Keratinocyte (primary cell): ENCODE data around the gene GID8. TPM values are rescaled to one million over a fixed set of nuclear protein-coding genes. Genes with fewer than 3 reads are reported as not detected.

Source experiments
- DNase-seq: peaks from one replicate; pipeline ENCODE4 v3.0.0-alpha.2; 2011; ENCODE audit warnings: low read depth, missing footprints, low spot score
- FAIRE-seq: peaks from 2 replicates; lab custom pipeline; 2011; peaks lifted over from hg19 to GRCh38; lab: Jason Lieb, UNC
- H2AFZ ChIP-seq: 2 replicates; pipeline ENCODE4 v1.6.0; 2012; ENCODE audit warnings: low read length, control low read depth, inconsistent platforms; ENCODE audit not compliant: control insufficient read depth
- H3K27ac ChIP-seq: 2 replicates; pipeline ENCODE4 v1.5.1; 2011; ENCODE audit warnings: low read length; ENCODE audit not compliant: control insufficient read depth, insufficient read depth
- H3K27me3 ChIP-seq: 3 replicates; pipeline ENCODE4 v1.6.0; 2011; ENCODE audit warnings: low read length; ENCODE audit not compliant: control insufficient read depth, insufficient read depth; ENCODE audit errors: extremely low read depth
- H3K36me3 ChIP-seq, 2 experiments: 2 replicates in 1 of 2; 3 replicates in 1 of 2; pipeline ENCODE4 v1.5.1; 2011; ENCODE audit warnings: low read length in 2 of 2, mild to moderate bottlenecking in 1 of 2; ENCODE audit not compliant: control insufficient read depth in 2 of 2, insufficient read depth in 2 of 2; ENCODE audit errors: extremely low read depth in 1 of 2
- H3K4me1 ChIP-seq: 3 replicates; pipeline ENCODE4 v1.5.1; 2011; ENCODE audit warnings: low read length; ENCODE audit not compliant: control insufficient read depth, insufficient read depth; ENCODE audit errors: extremely low read depth
- H3K4me2 ChIP-seq: 3 replicates; pipeline ENCODE4 v1.6.0; 2011; ENCODE audit warnings: low read depth, low read length; ENCODE audit not compliant: control insufficient read depth, insufficient read depth; ENCODE audit errors: extremely low read depth
- H3K4me3 ChIP-seq, 3 experiments: fragments of 200-600 bp in 1 of 3; sonication (generic) in 1 of 3; 2 replicates in 2 of 3; 3 replicates in 1 of 3; pipeline ENCODE4 v1.5.1; 2011 to 2016; ENCODE audit warnings: low read length in 3 of 3, mild to moderate bottlenecking in 3 of 3, control low read depth in 2 of 3, inconsistent platforms in 1 of 3, low read depth in 1 of 3, mixed read lengths in 1 of 3, mixed run types in 1 of 3, moderate library complexity in 1 of 3; ENCODE audit not compliant: control insufficient read depth in 2 of 3, insufficient read depth in 2 of 3; ENCODE audit errors: extremely low read depth in 1 of 3
- H3K79me2 ChIP-seq: 2 replicates; pipeline ENCODE4 v1.6.0; 2012; ENCODE audit warnings: low read length; ENCODE audit not compliant: control insufficient read depth, insufficient read depth
- H3K9ac ChIP-seq: 3 replicates; pipeline ENCODE4 v1.6.0; 2011; ENCODE audit warnings: low read length; ENCODE audit not compliant: control insufficient read depth, insufficient read depth; ENCODE audit errors: extremely low read depth
- H3K9me1 ChIP-seq: 3 replicates; pipeline ENCODE4 v1.6.0; 2011; ENCODE audit warnings: low read length; ENCODE audit not compliant: control insufficient read depth, insufficient read depth; ENCODE audit errors: extremely low read depth
- H3K9me3 ChIP-seq: 2 replicates; pipeline ENCODE4 v1.5.1; 2012; ENCODE audit warnings: low read depth, low read length; ENCODE audit not compliant: control insufficient read depth
- H4K20me1 ChIP-seq: 3 replicates; pipeline ENCODE4 v1.6.0; 2011; ENCODE audit warnings: low read length; ENCODE audit not compliant: control insufficient read depth, insufficient read depth; ENCODE audit errors: extremely low read depth
- EZH2 ChIP-seq: IDR thresholded peaks from one replicate; pipeline ENCODE4 v1.6.1; 2012; ENCODE audit warnings: inconsistent platforms, mild to moderate bottlenecking, low read length, moderate library complexity
- dilution Hi-C: fragments of 300-500 bp; cut with MboI; formaldehyde crosslinking; loops from one replicate; pipeline ENCODE4 v1.7.0; 2020; ENCODE audit warnings: low sequenced_read_pairs; ENCODE audit not compliant: extremely low pct_ligation_motif_present
- polyA plus RNA-seq, 5 experiments: library from polyadenylated mRNA; depleted of rRNA in 3 of 5; stranded (reverse) in 3 of 5; stranded (forward) in 1 of 5; unstranded in 1 of 5; fragments of >200 nt; gene quantifications; 1 replicate in 1 of 5; 2 replicates in 3 of 5; 3 replicates in 1 of 5; pipeline versions ENCODE4 v1.2.1 to v1.2.3, GENCODE V29; 2011 to 2012; ENCODE audit warnings: missing spikeins in 2 of 5, low read depth in 1 of 5, low replicate concordance in 1 of 5
- TF ChIP-seq, protein P1 (sequence below), 3 experiments: IDR thresholded peaks in 1 of 3; conservative IDR thresholded peaks in 1 of 3; optimal IDR thresholded peaks in 1 of 3; 2 replicates in 2 of 3; 3 replicates in 1 of 3; pipeline versions ENCODE3 to v1.5.1; 2011; ENCODE audit warnings: low read length in 3 of 3, mild to moderate bottlenecking in 3 of 3, moderate library complexity in 2 of 3, control low read depth in 1 of 3, inconsistent platforms in 1 of 3; ENCODE audit not compliant: insufficient read depth in 2 of 3; ENCODE audit errors: extremely low read depth in 1 of 3

The GID8 gene
- polyA plus RNA-seq, 1 donor (not counting 4 experiments of a cell fraction or from before 2014, with no cell fraction given): 23.7 TPM

DNA sequence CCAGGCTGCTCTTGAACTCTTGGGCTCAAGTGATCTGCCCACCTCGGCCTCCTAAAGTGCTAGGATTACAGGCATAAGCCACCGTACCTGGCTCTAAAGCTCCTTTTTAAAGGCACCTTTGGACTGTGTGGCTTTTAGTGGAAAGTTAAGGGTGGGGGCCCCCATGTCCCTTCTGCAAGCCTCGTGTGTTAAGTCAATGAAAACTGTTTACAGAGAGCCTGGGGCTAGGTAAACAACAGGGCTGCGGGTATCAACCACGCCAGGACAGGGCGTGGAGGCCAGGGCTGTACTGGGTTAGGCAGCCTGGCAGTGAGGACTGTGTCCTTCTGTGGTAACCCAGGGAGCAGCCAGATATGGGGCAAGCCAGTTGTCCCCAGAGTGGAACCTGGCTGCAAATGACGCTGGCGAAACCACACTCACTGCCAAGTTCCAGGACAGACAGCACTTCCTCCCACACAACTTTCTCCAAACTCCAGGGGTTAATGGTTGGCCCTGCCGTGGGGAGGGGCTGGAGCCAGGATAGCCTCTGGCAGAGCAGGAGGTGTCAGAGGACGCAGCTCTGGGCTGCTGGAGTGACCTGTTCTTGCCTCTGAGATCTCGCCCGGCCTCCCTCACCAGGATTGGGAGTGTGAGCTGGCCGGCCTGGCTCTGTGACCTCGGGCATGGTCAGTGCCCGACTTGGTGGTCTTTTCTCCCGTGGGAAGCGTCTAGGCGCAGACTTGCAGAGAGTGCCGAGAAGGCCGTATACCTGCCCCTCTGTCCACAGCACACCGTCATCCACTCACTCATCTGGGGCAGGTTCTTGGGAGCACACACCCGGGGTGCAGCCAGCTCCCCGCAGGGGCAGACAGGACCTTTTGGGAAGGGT lies 17.8 kb downstream of the GID8 start:
- FAIRE-seq (no peak), DNase-seq (no peak)
- no peak overlapping the region for H3K4me2 ChIP-seq
- TF ChIP-seq, protein P1, sequence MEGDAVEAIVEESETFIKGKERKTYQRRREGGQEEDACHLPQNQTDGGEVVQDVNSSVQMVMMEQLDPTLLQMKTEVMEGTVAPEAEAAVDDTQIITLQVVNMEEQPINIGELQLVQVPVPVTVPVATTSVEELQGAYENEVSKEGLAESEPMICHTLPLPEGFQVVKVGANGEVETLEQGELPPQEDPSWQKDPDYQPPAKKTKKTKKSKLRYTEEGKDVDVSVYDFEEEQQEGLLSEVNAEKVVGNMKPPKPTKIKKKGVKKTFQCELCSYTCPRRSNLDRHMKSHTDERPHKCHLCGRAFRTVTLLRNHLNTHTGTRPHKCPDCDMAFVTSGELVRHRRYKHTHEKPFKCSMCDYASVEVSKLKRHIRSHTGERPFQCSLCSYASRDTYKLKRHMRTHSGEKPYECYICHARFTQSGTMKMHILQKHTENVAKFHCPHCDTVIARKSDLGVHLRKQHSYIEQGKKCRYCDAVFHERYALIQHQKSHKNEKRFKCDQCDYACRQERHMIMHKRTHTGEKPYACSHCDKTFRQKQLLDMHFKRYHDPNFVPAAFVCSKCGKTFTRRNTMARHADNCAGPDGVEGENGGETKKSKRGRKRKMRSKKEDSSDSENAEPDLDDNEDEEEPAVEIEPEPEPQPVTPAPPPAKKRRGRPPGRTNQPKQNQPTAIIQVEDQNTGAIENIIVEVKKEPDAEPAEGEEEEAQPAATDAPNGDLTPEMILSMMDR (optimal IDR thresholded peaks at IDR 0.05 in 1 of 3, IDR thresholded peaks at IDR 0.05 in 1 of 3, conservative IDR thresholded peaks at IDR 0.05 in 1 of 3; ENCODE audit: extremely low read depth in 1 of 3, insufficient read depth in 2 of 3, low read length in 3 of 3): no peak
- TF ChIP-seq EZH2: no peak
- dilution Hi-C loops: no loop called here
- H3K36me3 ChIP-seq: no peaks in the 10 kb centered on the region
- peaks cover 24% of the 10 kb centered on the region for H3K27me3 ChIP-seq
- H3K9me3 ChIP-seq: no peaks in the 10 kb centered on the region
- no peak overlapping the region for H3K4me3 ChIP-seq
- H4K20me1 ChIP-seq: no peaks in the 10 kb centered on the region
- no peak overlapping the region for H3K9ac ChIP-seq
- no peak overlapping the region for H2AFZ ChIP-seq
- no peaks in the 10 kb centered on the region for H3K79me2 ChIP-seq
- H3K9me1 ChIP-seq: no peaks in the 10 kb centered on the region
- H3K27ac ChIP-seq: no peak overlapping the region
- H3K4me1 ChIP-seq: peaks cover 3% of the 10 kb centered on the region

DNA sequence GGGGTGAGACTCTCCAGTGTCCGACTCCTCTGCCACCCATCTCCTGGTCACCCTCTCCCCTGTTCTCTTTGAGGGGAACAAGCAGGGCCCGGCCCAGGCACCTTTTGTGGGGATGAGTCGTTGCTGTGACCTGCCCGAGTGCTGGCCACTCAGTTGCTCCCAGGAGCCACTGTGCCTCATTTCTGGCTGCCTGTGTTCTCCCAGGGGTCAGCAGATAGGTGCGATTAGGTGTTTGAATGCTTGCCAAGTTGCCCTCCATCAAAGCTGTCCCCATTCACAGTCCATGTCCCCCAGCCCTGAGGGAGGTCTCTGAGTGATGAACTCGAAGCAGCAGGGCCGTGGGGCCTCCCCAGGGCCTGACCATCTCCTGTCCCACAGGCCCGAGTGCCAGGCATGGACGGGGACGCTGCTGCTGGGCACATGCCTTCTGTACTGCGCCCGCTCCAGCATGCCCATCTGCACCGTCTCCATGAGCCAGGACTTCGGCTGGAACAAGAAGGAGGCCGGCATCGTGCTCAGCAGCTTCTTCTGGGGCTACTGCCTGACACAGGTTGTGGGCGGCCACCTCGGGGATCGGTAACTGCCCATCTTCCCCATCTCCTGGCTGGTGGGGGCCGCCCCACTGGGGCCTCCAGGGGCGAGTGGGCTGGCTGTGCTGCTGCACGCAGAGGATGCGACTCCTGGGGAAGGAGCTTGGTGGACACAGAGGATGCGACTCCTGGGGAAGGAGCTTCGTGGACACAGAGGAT lies 18.6 kb downstream of the GID8 start:
- Histone ChIP-seq H3K4me2 (no peak overlapping the region), H3K4me3 (no peak overlapping the region), H3K9ac (no peak overlapping the region), H3K27ac (no peak overlapping the region), H3K27me3 (peaks cover 24% of the 10 kb centered on the region), H3K9me1 (no peaks in the 10 kb centered on the region), H2AFZ (no peak overlapping the region), H3K4me1 (peaks cover 3% of the 10 kb centered on the region), H3K9me3 (no peaks in the 10 kb centered on the region), H3K36me3 (no peaks in the 10 kb centered on the region), H3K79me2 (no peaks in the 10 kb centered on the region), H4K20me1 (no peaks in the 10 kb centered on the region)
- TF ChIP-seq, protein P1 (optimal IDR thresholded peaks at IDR 0.05 in 1 of 3, IDR thresholded peaks at IDR 0.05 in 1 of 3, conservative IDR thresholded peaks at IDR 0.05 in 1 of 3; ENCODE audit: extremely low read depth in 1 of 3, insufficient read depth in 2 of 3, low read length in 3 of 3): no peak
- no peak for TF ChIP-seq EZH2
- dilution Hi-C loops: no loop called here
- no peak for DNase-seq
- FAIRE-seq: no peak
